DMS79 (cell line): ENCODE data around the gene RAB30.
"Not testable (repeated sequence)": the region's sequence is repeated elsewhere in the genome, so short reads cannot be mapped to it uniquely, and the experiment has no call there.

Source experiments
- DNase-seq: peaks from one replicate; lab custom pipeline; 2025; lab: John Stamatoyannopoulos, UW

Gene RAB30

DNA sequence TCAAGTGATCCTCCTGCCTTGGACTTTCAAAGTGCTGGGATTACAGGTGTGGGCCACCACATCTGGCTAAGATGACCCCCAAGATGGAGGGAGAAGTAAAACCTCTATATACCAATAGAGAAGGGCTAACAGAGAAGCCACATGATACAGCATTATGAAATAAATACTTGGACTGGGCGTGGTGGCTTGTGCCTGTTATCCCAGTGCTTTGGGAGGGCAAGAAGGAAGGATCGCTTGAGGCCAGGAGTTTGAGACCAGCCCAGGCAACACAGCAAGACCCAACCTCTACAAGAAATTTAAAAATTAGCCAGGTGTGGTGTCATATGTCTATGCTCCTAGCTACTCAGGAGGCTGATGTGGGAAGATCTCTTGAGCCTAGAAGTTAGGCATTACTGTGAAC, 61.7 kb downstream of the RAB30 start:
- DNase-seq = no peak

GRCh38 chr11:83009136-83009535, 62.6 kb downstream of the RAB30 start:
- not testable (repeated sequence) for DNase-seq

- DNase-seq = no peak
These were observed 63.1 kb downstream of the RAB30 start for GRCh38 chr11:83008581-83008923.

- DNase-seq = no peak
These were observed 63.7 kb downstream of the RAB30 start for GRCh38 chr11:83007909-83008580.

DNA sequence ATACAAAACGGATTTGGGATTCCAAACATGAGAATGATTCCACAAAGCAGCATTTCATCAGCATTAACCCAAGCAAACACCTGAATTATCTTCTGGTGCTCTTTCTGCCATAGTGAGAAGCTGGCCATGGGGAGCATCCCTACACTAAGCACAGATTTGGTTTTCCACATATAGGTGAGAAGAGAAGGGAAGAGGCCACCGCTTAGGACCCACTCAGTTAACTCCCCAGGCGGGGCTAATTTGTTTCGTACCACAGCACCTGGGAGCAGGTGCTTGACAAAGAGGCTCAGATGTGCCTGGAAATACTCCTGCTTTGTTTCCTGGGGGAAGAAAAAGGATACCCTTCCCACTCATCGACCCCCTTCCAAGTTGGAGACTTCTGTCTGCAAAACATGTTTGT, 64.2 kb downstream of the RAB30 start:
- DNase-seq = no peak

- no peak for DNase-seq
These were observed 64.8 kb downstream of the RAB30 start for GRCh38 chr11:83006877-83007330.

DNA sequence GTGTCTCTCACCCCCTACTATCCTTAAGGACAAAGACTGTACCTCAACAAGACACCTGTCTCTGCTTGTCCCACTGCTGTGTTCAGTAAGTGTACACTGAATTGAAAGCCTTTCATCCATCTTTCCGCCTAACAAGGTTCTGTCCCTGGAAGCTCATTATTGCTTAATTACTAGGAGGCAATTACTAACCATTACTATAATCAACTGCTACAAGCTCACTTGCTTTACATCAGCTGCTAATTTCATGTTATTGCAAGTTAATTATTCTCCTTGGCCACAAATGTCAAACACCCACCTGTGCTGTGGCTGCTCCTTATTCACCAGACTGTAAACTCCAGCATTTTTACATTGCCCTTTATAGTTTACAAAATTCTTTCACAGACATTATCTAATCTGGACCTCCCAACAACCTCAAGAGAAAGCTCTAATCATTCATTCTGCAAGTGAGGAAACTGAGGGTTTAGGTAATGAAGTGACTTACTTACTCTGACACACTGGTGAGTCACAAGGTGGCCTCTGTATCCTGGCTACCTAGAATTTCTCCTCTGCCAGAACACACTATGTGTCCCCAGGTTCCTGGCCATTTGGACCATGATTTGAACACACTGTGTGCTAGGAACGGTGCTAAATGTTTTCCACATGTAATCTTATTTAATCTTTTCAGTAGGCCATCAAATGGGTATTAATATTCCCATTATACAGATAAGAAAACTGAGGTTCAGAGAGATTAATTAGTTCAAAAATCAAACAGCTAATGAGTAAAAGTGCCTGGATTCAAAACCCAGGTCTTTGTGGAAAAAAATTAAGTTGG, 66.7 kb downstream of the RAB30 start:
- DNase-seq = no peak

DNA sequence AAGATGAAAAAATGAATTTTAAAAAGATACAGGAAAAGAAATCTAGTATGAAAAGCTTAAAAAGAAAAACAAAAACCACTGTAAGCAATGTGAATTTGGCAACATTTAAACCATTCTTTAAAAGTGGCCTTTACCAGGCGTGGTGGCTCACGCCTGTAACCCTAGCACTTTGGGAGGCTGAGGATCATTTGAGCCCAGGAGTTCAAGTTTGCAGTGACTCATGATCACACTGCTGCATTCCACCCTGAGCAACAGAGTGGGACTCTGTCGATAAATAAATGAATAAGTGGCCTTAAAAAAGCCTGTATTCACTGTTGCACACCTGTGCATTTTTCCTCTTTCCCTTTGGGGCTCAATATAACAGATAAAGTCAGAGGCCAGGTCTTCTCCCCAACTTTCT, 69.2 kb downstream of the RAB30 start:
- DNase-seq = no peak

- no peak for DNase-seq
These were observed 69.6 kb downstream of the RAB30 start for GRCh38 chr11:83002053-83002452.

DNA sequence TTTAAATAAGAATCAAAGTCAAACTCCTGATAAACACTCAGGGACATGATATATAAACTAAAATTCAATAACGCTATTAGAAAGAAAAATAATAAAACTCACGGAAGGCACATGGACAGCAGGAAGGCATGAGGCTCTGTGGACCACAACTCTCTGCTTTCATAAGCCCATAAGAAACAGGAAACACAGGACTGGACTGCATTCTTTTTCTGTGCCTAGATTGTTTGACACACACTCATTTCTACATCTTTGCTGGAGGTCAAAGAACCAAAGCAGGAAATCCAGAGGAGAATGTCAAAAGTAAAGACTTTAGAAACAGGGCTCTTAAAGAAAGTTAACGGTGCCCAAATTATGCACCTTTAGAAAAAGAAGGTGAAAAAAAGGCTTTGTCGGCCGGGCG, 71.3 kb downstream of the RAB30 start:
- no peak for DNase-seq

- DNase-seq = no peak
These were observed 72.5 kb downstream of the RAB30 start for GRCh38 chr11:82999232-82999631.

DNA sequence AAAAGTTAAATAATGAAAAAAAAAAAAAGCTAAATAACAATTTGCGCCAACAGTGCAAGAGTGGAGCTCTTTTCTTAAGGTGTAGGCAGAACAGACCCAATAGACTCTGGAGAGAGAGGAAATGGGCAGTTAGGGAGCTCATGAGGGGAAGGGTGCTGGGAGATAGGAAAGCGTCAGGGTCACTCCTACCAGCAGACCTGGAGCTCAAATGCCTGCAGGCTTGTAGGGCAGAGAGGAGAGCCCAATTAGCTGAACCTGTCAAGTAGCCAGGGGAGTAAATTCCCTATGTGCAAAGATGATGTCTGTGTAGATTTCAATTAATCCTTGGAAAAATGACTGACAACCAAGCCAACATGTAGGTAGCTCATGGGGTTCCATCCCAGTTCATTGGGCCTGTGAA, 73.0 kb downstream of the RAB30 start:
- DNase-seq = no peak

GRCh38 chr11:82996966-82997606, 74.6 kb downstream of the RAB30 start:
- DNase-seq = no peak

DNA sequence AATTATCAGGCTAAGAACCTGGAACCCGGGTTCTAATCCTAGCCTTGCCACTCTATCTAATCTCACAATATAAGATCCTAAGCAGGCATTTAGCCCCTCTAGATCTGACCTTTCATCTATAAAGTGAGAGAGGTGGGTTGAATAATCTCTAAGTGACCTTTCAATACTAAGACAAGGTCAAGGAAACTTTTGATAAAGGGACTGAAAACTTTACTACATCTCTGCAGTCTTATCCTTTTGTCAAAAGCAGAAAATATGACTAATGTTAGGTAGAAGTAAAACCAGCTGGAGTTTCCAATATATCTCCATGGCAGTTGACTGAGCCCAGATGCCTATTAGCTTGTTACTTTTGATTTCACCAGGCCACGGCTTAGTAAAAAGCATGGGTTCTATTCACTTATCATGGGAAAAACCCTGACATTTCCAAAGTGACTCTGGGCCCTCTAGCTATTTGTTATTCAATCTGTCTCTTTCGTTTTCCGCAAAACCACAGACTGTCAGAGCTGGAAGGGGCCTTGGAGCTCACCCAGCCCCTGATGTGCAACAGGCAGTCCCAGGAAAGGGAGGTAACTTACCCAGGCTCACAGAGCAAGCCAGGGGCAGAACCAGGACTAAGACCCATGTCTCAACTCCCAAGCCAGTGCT, 75.8 kb downstream of the RAB30 start:
- DNase-seq = no peak

GRCh38 chr11:82995235-82995634, 76.5 kb downstream of the RAB30 start:
- no peak for DNase-seq

DNA sequence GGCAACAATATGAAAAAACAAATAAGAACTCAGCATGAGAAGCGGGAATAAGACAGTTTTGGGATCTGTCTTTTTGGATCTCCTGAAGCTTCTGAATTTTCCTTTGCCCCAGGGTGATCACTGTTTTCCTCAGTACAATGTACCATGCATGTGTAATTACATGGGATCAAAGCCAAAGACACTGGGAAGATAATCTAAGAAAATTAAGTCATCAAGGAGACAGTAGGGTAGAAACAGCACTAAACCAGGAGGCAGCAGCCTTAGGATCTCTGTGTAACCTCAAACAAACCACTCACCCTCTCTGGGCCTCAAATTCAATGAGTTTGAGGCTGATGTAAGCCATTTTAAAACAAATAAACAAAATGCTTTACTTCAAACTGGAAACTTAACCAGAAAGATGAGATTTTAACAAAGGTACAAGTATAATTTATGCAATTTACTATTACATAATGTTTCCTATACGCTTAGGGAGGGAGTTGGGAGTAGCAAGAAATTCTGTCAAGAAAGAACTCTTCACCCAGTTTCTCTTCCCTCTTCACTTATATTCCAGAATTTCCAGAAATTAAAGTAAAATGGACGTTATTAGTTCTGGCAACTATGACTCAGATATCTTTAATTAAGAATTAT, 77.0 kb downstream of the RAB30 start:
- no peak for DNase-seq

GRCh38 chr11:82992223-82992622, 79.5 kb downstream of the RAB30 start:
- DNase-seq = no peak

GRCh38 chr11:82989628-82990404, 81.9 kb downstream of the RAB30 start:
- DNase-seq = no peak

DNA sequence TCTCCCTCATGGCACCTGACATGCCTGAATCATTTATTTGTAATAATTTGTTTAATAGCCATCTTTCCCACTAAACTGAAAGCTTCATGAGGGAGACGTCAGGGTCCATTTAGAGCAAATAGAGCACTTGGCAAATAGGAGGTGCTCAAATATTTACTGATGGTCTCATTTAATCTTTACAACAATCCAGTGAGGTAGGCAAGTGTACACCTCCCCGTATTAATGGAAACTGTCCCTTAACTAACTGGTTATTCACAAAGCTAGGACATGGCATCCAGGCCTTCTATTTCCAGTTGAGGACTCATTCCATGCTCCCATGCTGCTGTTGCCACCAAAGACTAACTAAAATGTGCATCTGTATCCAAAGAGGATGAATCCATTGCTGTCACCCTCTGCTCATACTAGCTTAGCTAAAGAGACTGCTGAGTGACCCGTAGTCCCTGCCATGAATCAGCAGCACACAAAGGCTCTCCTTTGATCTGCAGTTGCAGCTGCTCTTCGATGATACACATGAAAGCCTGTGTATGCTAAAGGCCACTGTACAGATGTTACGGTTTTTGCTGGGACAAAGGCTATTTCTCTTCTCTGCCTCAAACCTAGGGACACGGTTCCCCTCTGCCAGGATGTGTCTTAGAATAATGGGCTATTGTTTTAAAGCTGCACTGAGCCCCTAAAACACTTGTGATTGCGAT, 82.6 kb downstream of the RAB30 start:
- DNase-seq = no peak

GRCh38 chr11:82987997-82988396, 83.7 kb downstream of the RAB30 start:
- DNase-seq = no peak

- no peak for DNase-seq
These were observed 85.3 kb downstream of the RAB30 start for GRCh38 chr11:82986446-82986845.
